Measurements from ENCODE around the gene ABI3. TPM values are rescaled to one million over a fixed set of nuclear protein-coding genes. Genes with fewer than 3 reads are reported as not detected.

Gene ABI3
- polyA plus RNA-seq, 1 donor from 2014 or later, result not detected

GRCh38 chr17:49229076-49229804 lies 18.7 kb downstream of the ABI3 start:
- Histone ChIP-seq H3K27me3 (ENCODE audit: insufficient read depth, low read depth, low read length) (peaks cover 70% of the 10 kb centered on the region), H3K4me2 (ENCODE audit: low read length) (no peak overlapping the region), H3K27ac (ENCODE audit: low read length) (no peak overlapping the region), H3K9ac (ENCODE audit: low read length) (no peak overlapping the region), H4K20me1 (ENCODE audit: insufficient read depth) (no peaks in the 10 kb centered on the region), H3K9me3 (ENCODE audit: low read length) (no peaks in the 10 kb centered on the region), H3K79me2 (replicated peaks; ENCODE audit: insufficient read depth, low read length) (no peaks in the 10 kb centered on the region), H3F3A (ENCODE audit: insufficient read depth, low read length, poor library complexity, severe bottlenecking) (no peaks in the 10 kb centered on the region), H3K9me2 (ENCODE audit: insufficient read depth, low read length) (no peaks in the 10 kb centered on the region), H3K36me3 (ENCODE audit: insufficient read depth, low read length) (no peaks in the 10 kb centered on the region), H2AFZ (ENCODE audit: low read depth, low read length) (no peak overlapping the region), H3K4me3 (ENCODE audit: low read length) (no peak overlapping the region)
- TF ChIP-seq SMC3 (conservative IDR thresholded peaks at IDR 0.05; ENCODE audit: poor library complexity) (no peak), MXI1 (conservative IDR thresholded peaks at IDR 0.05; ENCODE audit: poor library complexity, severe bottlenecking) (no peak), RAD21 (conservative IDR thresholded peaks at IDR 0.05) (no peak), TAF1 (IDR thresholded peaks at IDR 0.05; ENCODE audit: low read depth) (no peak), CTCF (IDR thresholded peaks at IDR 0.05; ENCODE audit: poor library complexity, severe bottlenecking) (no peak), REST (IDR thresholded peaks at IDR 0.05; ENCODE audit: borderline replicate concordance) (no peak), EZH2 (IDR thresholded peaks at IDR 0.05; ENCODE audit: borderline replicate concordance, insufficient read depth, low read length, poor library complexity, severe bottlenecking) (no peak), POLR2AphosphoS5 (IDR thresholded peaks at IDR 0.05) (no peak), EP300 (conservative IDR thresholded peaks at IDR 0.05; ENCODE audit: poor library complexity, severe bottlenecking) (no peak)

- H3F3A ChIP-seq (ENCODE audit: insufficient read depth, low read length, poor library complexity, severe bottlenecking), result no peaks in the 10 kb centered on the region
- H4K20me1 ChIP-seq (ENCODE audit: insufficient read depth), result no peaks in the 10 kb centered on the region
- H3K9me2 ChIP-seq (ENCODE audit: insufficient read depth, low read length), result no peaks in the 10 kb centered on the region
- H3K4me3 ChIP-seq (ENCODE audit: low read length), result peak overlapping the region; percentile 70
- H3K36me3 ChIP-seq (ENCODE audit: insufficient read depth, low read length), result no peaks in the 10 kb centered on the region
- TF ChIP-seq MXI1 (conservative IDR thresholded peaks at IDR 0.05; ENCODE audit: poor library complexity, severe bottlenecking), result no peak
- TF ChIP-seq CTCF (IDR thresholded peaks at IDR 0.05; ENCODE audit: poor library complexity, severe bottlenecking), result no peak
- no peak for TF ChIP-seq RAD21 (conservative IDR thresholded peaks at IDR 0.05)
- TF ChIP-seq EP300 (conservative IDR thresholded peaks at IDR 0.05; ENCODE audit: poor library complexity, severe bottlenecking), result no peak
- TF ChIP-seq EZH2 (IDR thresholded peaks at IDR 0.05; ENCODE audit: borderline replicate concordance, insufficient read depth, low read length, poor library complexity, severe bottlenecking), result no peak
- peak overlapping the region; percentile 45 for H3K9ac ChIP-seq (ENCODE audit: low read length)
- H3K27me3 ChIP-seq (ENCODE audit: insufficient read depth, low read depth, low read length), result peaks cover 63% of the 10 kb centered on the region
- H3K4me2 ChIP-seq (ENCODE audit: low read length), result peak overlapping the region; percentile 76
- H3K27ac ChIP-seq (ENCODE audit: low read length), result no peak overlapping the region
- peak overlapping the region; percentile 40 for H2AFZ ChIP-seq (ENCODE audit: low read depth, low read length)
- no peaks in the 10 kb centered on the region for H3K9me3 ChIP-seq (ENCODE audit: low read length)
- H3K79me2 ChIP-seq (replicated peaks; ENCODE audit: insufficient read depth, low read length), result no peaks in the 10 kb centered on the region
Measured at GRCh38 chr17:49229805-49230600, 19.5 kb downstream of the ABI3 start.
